GM12874 (cell line): ENCODE measurements around the gene OR2Z1.

Experiments
- TF ChIP-seq, protein P1 (sequence below): IDR thresholded peaks from 2 replicates; pipeline ENCODE4 v1.5.1; 2011; ENCODE audit warnings: low read depth, mild to moderate bottlenecking, control low read depth, low read length, moderate library complexity; ENCODE audit not compliant: insufficient read depth

Gene OR2Z1

DNA sequence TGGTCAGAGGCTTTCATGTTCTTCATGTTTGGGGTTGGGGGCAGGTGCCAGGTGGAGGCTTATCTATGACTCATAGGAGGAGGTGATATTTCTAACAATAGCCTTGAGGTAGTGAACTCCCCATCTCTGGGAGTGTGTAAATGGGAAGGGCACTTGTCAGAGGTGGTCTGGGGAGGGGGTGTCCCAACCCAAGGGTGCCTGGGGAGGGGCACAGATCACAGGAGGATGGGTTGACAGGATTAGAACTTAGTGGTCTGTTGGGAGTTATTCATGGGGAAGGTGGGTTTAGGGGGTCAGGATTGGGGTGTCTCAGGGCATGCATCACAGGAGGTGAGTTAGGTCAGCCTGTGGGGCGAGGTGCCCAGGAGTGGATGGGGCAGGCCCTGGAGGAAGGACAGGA, 24.4 kb upstream of the OR2Z1 start:
- TF ChIP-seq, protein P1, sequence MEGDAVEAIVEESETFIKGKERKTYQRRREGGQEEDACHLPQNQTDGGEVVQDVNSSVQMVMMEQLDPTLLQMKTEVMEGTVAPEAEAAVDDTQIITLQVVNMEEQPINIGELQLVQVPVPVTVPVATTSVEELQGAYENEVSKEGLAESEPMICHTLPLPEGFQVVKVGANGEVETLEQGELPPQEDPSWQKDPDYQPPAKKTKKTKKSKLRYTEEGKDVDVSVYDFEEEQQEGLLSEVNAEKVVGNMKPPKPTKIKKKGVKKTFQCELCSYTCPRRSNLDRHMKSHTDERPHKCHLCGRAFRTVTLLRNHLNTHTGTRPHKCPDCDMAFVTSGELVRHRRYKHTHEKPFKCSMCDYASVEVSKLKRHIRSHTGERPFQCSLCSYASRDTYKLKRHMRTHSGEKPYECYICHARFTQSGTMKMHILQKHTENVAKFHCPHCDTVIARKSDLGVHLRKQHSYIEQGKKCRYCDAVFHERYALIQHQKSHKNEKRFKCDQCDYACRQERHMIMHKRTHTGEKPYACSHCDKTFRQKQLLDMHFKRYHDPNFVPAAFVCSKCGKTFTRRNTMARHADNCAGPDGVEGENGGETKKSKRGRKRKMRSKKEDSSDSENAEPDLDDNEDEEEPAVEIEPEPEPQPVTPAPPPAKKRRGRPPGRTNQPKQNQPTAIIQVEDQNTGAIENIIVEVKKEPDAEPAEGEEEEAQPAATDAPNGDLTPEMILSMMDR = no peak

GRCh38 chr19:8697671-8698432, 23.6 kb upstream of the OR2Z1 start:
- TF ChIP-seq, protein P1 = 0 out of 2 replicates have a peak, but pooled peaks have one; percentile 1

DNA sequence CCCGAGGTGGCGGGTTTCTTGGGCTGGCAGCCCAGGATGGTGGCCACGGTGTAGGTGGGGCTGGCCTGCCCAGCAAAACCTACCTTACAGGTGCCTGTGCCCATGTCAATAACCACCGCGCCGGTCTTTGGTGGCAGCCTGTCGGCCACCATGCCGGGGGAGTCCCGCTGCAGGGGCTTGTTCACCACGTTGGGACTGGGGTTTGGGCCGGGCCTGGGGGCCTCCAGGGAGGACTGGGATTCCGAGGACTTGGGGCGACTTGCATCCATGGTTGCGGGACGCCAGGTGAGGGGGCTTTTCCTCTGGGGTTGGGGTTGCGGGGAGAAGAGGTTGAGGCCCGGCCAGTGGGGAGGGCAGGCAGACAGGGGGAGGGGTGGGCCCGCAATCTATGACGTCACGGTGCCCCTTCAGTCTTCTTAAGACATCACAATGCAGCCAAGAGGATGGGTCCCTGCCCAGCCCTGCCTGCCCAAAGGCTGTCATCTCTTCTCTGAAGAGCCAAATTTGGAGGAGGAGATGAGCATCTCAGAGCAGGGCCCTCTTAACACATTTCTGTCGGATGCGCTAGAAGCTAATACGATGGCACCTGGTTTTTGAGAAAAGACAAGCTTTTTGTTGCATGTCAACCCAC, 22.9 kb upstream of the OR2Z1 start, which contains the start of gene ACTL9:
TSS of gene ACTL9 (minus strand) at position 363 of the 631 bp plus-strand sequence. CDS start at position 269, 94 bp downstream.
- TF ChIP-seq, protein P1 = no peak

- TF ChIP-seq, protein P1 = no peak
These were observed 21.5 kb upstream of the OR2Z1 start for GRCh38 chr19:8699908-8700307.

GRCh38 chr19:8700956-8701355, 20.5 kb upstream of the OR2Z1 start:
- TF ChIP-seq, protein P1 = no peak

DNA sequence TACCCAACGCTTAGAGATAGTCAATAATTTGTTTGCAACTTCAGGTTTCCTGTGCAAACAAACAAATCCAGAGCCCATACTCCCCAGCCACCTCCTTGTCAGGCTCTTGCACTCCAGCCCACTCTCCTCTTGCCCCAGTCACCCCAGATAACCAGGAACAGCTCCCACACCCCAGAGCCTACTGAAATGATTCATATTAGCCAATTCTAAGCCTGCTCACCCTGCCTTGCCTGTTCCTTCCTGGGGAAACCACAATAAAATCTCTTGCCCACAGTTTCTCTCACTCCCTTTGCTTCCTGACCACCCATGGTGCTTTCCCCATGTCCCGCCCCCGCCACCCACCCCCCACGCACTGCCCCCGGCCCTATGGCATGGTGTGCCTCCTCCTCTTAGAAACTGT, 19.1 kb upstream of the OR2Z1 start:
- TF ChIP-seq, protein P1 = no peak

GRCh38 chr19:8703223-8703622, 18.2 kb upstream of the OR2Z1 start:
- TF ChIP-seq, protein P1 = no peak
